HEK293T (cell line): ENCODE data around the gene PRIMPOL.

Source experiments
- ARNT ChIP-seq: fragments of 450-650 bp; IDR thresholded peaks from 2 replicates; pipeline ENCODE4 v1.6.1; 2017; ENCODE audit warnings: mild to moderate bottlenecking
- BHLHE40 ChIP-seq: fragments of 450-650 bp; IDR thresholded peaks from 2 replicates; pipeline ENCODE4 v1.6.1; 2016; ENCODE audit warnings: mild to moderate bottlenecking, moderate library complexity, borderline replicate concordance
- ELF4 ChIP-seq: fragments of 450-650 bp; IDR thresholded peaks from 2 replicates; pipeline ENCODE4 v1.6.1; 2017; ENCODE audit warnings: antibody characterized with exemption
- FOXA1 ChIP-seq: fragments of 450-650 bp; IDR thresholded peaks from 2 replicates; pipeline ENCODE4 v1.6.1; 2016; ENCODE audit warnings: mild to moderate bottlenecking
- FOXK2 ChIP-seq: fragments of 450-650 bp; IDR thresholded peaks from 2 replicates; pipeline ENCODE4 v1.6.1; 2016; ENCODE audit warnings: mild to moderate bottlenecking
- FOXM1 ChIP-seq: fragments of 450-650 bp; IDR thresholded peaks from 2 replicates; pipeline ENCODE4 v1.6.1; 2017; ENCODE audit warnings: mild to moderate bottlenecking, borderline replicate concordance
- HDGF ChIP-seq: fragments of 450-650 bp; IDR thresholded peaks from 2 replicates; pipeline ENCODE4 v1.6.1; 2017; ENCODE audit warnings: antibody characterized with exemption, borderline replicate concordance
- L3MBTL2 ChIP-seq: fragments of 450-650 bp; conservative IDR thresholded peaks from 2 replicates; pipeline ENCODE4 v1.6.1; 2016; ENCODE audit warnings: mild to moderate bottlenecking
- SP1 ChIP-seq: fragments of 450-650 bp; IDR thresholded peaks from 2 replicates; pipeline ENCODE4 v1.6.1; 2017
- SUZ12 ChIP-seq: fragments of 450-650 bp; IDR thresholded peaks from 2 replicates; pipeline ENCODE4 v1.6.1; 2016; ENCODE audit warnings: mild to moderate bottlenecking
- TARDBP ChIP-seq: fragments of 450-650 bp; IDR thresholded peaks from 2 replicates; pipeline ENCODE4 v1.6.1; 2016
- TF ChIP-seq, protein P1 (sequence below): fragments of 450-650 bp; IDR thresholded peaks from 2 replicates; pipeline ENCODE4 v1.6.1; 2016

GRCh38 chr4:184649971-184650855, 675 bp downstream of the PRIMPOL start:
- TF ChIP-seq FOXM1 (no peak), ELF4 (no peak), L3MBTL2 (no peak; the same call in 1 of the 2 replicates), BHLHE40 (no peak), SP1 (no peak), HDGF (no peak), TARDBP (no peak), SUZ12 (no peak), FOXA1 (no peak), FOXK2 (no peak), ARNT (no peak)
- TF ChIP-seq, protein P1, sequence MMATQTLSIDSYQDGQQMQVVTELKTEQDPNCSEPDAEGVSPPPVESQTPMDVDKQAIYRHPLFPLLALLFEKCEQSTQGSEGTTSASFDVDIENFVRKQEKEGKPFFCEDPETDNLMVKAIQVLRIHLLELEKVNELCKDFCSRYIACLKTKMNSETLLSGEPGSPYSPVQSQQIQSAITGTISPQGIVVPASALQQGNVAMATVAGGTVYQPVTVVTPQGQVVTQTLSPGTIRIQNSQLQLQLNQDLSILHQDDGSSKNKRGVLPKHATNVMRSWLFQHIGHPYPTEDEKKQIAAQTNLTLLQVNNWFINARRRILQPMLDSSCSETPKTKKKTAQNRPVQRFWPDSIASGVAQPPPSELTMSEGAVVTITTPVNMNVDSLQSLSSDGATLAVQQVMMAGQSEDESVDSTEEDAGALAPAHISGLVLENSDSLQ = 0 out of 2 replicates have a peak, but pooled peaks have one; percentile 10
